ENCODE results near the gene STK39. TPM values are rescaled to one million over a fixed set of nuclear protein-coding genes. Genes with fewer than 3 reads are reported as not detected.

Gene STK39
- total RNA-seq, 1 experiment from 2014 or later, result 15.9 TPM

GRCh38 chr2:168293766-168294165 is 46.4 kb upstream of the STK39 start:
- intact Hi-C loops (cut with micrococcal nuclease; ENCODE audit: unreplicated experiment), result no loop called here
- Histone ChIP-seq H3K36me3 (ENCODE audit: insufficient read depth, low read length, poor library complexity, severe bottlenecking) (no peaks in the 10 kb centered on the region), H3K27me3 (replicated peaks; ENCODE audit: insufficient read depth, low read depth, low read length, poor library complexity) (no peaks in the 10 kb centered on the region), H3K4me3 (ENCODE audit: low read depth, low read length, poor library complexity, severe bottlenecking) (no peak overlapping the region), H3K9me3 (ENCODE audit: low read depth, low read length, poor library complexity, severe bottlenecking) (no peaks in the 10 kb centered on the region), H3K27ac (ENCODE audit: low read depth, low read length, poor library complexity, severe bottlenecking) (no peak overlapping the region), H3K4me1 (ENCODE audit: insufficient read depth, low read length, poor library complexity, severe bottlenecking) (no peaks in the 10 kb centered on the region)
- POLR2A ChIA-PET (ENCODE audit: low non-redundant PET), result no interaction called here
- no peak for TF ChIP-seq EZH2 (IDR thresholded peaks at IDR 0.05; ENCODE audit: borderline replicate concordance, low read depth, low read length, poor library complexity, severe bottlenecking)
- TF ChIP-seq CTCF (conservative IDR thresholded peaks at IDR 0.05; ENCODE audit: low read depth, low read length), result 0 out of 2 replicates have a peak, but pooled peaks have one; percentile 21
- BruUV-seq (replicated peaks), result no TSS peak
- DNase-seq (ENCODE audit: low spot score), result no peak
- CTCF ChIA-PET, result no interaction called here

- H3K27me3 ChIP-seq (replicated peaks; ENCODE audit: insufficient read depth, low read depth, low read length, poor library complexity), result no peaks in the 10 kb centered on the region
- POLR2A ChIA-PET (ENCODE audit: low non-redundant PET), result no interaction called here
- H3K4me1 ChIP-seq (ENCODE audit: insufficient read depth, low read length, poor library complexity, severe bottlenecking), result no peaks in the 10 kb centered on the region
- H3K36me3 ChIP-seq (ENCODE audit: insufficient read depth, low read length, poor library complexity, severe bottlenecking), result no peaks in the 10 kb centered on the region
- CTCF ChIA-PET, result no interaction called here
- no peak for DNase-seq (ENCODE audit: low spot score)
- TF ChIP-seq EZH2 (IDR thresholded peaks at IDR 0.05; ENCODE audit: borderline replicate concordance, low read depth, low read length, poor library complexity, severe bottlenecking) (no peak), CTCF (conservative IDR thresholded peaks at IDR 0.05; ENCODE audit: low read depth, low read length) (no peak)
- H3K27ac ChIP-seq (ENCODE audit: low read depth, low read length, poor library complexity, severe bottlenecking), result no peak overlapping the region
- BruUV-seq (replicated peaks), result no TSS peak
- intact Hi-C loops (cut with micrococcal nuclease; ENCODE audit: unreplicated experiment), result no loop called here
- H3K4me3 ChIP-seq (ENCODE audit: low read depth, low read length, poor library complexity, severe bottlenecking), result no peak overlapping the region
- no peaks in the 10 kb centered on the region for H3K9me3 ChIP-seq (ENCODE audit: low read depth, low read length, poor library complexity, severe bottlenecking)
Observed at GRCh38 chr2:168290391-168290790, 43.0 kb upstream of the STK39 start.

GRCh38 chr2:168289880-168290279 is 42.5 kb upstream of the STK39 start:
- no peak for DNase-seq (ENCODE audit: low spot score)
- Histone ChIP-seq H3K9me3 (ENCODE audit: low read depth, low read length, poor library complexity, severe bottlenecking) (no peaks in the 10 kb centered on the region), H3K36me3 (ENCODE audit: insufficient read depth, low read length, poor library complexity, severe bottlenecking) (no peaks in the 10 kb centered on the region), H3K27ac (ENCODE audit: low read depth, low read length, poor library complexity, severe bottlenecking) (no peak overlapping the region), H3K4me1 (ENCODE audit: insufficient read depth, low read length, poor library complexity, severe bottlenecking) (no peaks in the 10 kb centered on the region), H3K27me3 (replicated peaks; ENCODE audit: insufficient read depth, low read depth, low read length, poor library complexity) (no peaks in the 10 kb centered on the region), H3K4me3 (ENCODE audit: low read depth, low read length, poor library complexity, severe bottlenecking) (no peak overlapping the region)
- TF ChIP-seq EZH2 (IDR thresholded peaks at IDR 0.05; ENCODE audit: borderline replicate concordance, low read depth, low read length, poor library complexity, severe bottlenecking), result no peak
- TF ChIP-seq CTCF (conservative IDR thresholded peaks at IDR 0.05; ENCODE audit: low read depth, low read length), result no peak
- no TSS peak for BruUV-seq (replicated peaks)
- ChIA-PET POLR2A (ENCODE audit: low non-redundant PET) (no interaction called here), CTCF (no interaction called here)
- intact Hi-C loops (cut with micrococcal nuclease; ENCODE audit: unreplicated experiment), result no loop called here

Data from A673 (cell line).